Nephron progenitor cell (in vitro differentiated cells): ENCODE results near the gene BSX.

Experiments
- DNase-seq: peaks from one replicate; pipeline ENCODE4 v3.0.0; 2021
- H3K27ac Mint-ChIP-seq: 2 replicates; pipeline ENCODE4 v1.8.0; 2021; ENCODE audit warnings: mild to moderate bottlenecking, moderate library complexity, mixed read lengths
- H3K27me3 Mint-ChIP-seq: 2 replicates; pipeline ENCODE4 v1.8.0; 2021; ENCODE audit warnings: mild to moderate bottlenecking, low read depth, mixed read lengths; ENCODE audit not compliant: poor library complexity
- H3K36me3 Mint-ChIP-seq: 2 replicates; pipeline ENCODE4 v1.8.0; 2021; ENCODE audit warnings: low read depth, mixed read lengths
- H3K4me1 Mint-ChIP-seq: 2 replicates; pipeline ENCODE4 v1.8.0; 2021; ENCODE audit warnings: mixed read lengths
- H3K4me3 Mint-ChIP-seq: 2 replicates; pipeline ENCODE4 v1.8.0; 2021; ENCODE audit warnings: mild to moderate bottlenecking, moderate library complexity, mixed read lengths
- H3K9me3 Mint-ChIP-seq: 2 replicates; pipeline ENCODE4 v1.8.0; 2021; ENCODE audit warnings: mild to moderate bottlenecking, moderate library complexity, mixed read lengths
- TF ChIP-seq, protein P1 (sequence below): fragments of 200-600 bp; sonication (generic); IDR thresholded peaks from 2 replicates; pipeline ENCODE4 v1.5.0; 2021; ENCODE audit warnings: antibody characterized with exemption

Gene BSX

DNA sequence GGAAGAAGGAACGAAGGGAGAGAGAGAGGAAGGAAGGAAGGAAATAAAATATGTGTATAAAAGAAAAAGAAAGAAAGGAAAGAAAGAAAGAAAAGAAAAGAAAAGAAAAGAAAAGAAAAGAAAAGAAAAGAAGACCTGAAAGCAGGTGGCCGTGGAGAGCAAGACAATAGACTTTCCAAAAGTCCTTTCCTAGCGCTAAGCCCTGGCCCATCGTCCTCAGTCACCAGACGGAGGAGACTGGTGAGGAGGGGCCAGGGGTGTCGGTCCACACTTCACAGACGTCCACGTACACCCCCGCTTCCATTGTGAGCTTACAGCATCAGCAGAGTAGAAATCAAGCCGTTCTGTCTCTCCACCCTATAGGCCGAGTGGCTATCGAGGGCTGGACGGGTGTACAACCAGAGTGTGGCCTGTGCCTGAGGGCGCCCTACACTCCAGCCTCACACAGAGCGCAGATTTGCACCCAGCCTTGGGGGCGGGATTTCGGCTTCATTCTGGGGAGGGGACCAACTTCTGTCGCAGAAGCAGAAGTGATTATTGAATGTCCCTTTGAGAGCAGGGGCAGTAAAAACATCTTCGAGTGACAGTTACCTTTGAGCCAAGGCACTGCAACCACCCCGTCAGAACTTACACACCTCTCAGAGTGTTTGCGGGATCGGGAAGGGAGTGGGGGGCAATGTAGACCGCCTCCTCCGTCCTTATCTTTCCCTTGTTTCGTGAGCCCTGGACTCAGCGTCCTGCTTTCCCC, 2.0 kb upstream of the BSX start:
- Mint-ChIP-seq H3K27me3 (peaks cover 99% of the 10 kb centered on the region), H3K4me1 (peaks cover 9% of the 10 kb centered on the region), H3K9me3 (no peaks in the 10 kb centered on the region), H3K36me3 (no peaks in the 10 kb centered on the region), H3K4me3 (peak overlapping the region; percentile 85), H3K27ac (no peak overlapping the region)
- TF ChIP-seq, protein P1, sequence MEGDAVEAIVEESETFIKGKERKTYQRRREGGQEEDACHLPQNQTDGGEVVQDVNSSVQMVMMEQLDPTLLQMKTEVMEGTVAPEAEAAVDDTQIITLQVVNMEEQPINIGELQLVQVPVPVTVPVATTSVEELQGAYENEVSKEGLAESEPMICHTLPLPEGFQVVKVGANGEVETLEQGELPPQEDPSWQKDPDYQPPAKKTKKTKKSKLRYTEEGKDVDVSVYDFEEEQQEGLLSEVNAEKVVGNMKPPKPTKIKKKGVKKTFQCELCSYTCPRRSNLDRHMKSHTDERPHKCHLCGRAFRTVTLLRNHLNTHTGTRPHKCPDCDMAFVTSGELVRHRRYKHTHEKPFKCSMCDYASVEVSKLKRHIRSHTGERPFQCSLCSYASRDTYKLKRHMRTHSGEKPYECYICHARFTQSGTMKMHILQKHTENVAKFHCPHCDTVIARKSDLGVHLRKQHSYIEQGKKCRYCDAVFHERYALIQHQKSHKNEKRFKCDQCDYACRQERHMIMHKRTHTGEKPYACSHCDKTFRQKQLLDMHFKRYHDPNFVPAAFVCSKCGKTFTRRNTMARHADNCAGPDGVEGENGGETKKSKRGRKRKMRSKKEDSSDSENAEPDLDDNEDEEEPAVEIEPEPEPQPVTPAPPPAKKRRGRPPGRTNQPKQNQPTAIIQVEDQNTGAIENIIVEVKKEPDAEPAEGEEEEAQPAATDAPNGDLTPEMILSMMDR, result no peak
- DNase-seq, result no peak

GRCh38 chr11:122979815-122980595, 1.6 kb downstream of the BSX start:
- Mint-ChIP-seq H3K27ac (no peak overlapping the region), H3K4me3 (no peak overlapping the region), H3K27me3 (peaks cover 100% of the 10 kb centered on the region), H3K4me1 (peaks cover 29% of the 10 kb centered on the region), H3K36me3 (no peaks in the 10 kb centered on the region), H3K9me3 (peaks cover 6% of the 10 kb centered on the region)
- TF ChIP-seq, protein P1, result no peak
- no peak for DNase-seq

DNA sequence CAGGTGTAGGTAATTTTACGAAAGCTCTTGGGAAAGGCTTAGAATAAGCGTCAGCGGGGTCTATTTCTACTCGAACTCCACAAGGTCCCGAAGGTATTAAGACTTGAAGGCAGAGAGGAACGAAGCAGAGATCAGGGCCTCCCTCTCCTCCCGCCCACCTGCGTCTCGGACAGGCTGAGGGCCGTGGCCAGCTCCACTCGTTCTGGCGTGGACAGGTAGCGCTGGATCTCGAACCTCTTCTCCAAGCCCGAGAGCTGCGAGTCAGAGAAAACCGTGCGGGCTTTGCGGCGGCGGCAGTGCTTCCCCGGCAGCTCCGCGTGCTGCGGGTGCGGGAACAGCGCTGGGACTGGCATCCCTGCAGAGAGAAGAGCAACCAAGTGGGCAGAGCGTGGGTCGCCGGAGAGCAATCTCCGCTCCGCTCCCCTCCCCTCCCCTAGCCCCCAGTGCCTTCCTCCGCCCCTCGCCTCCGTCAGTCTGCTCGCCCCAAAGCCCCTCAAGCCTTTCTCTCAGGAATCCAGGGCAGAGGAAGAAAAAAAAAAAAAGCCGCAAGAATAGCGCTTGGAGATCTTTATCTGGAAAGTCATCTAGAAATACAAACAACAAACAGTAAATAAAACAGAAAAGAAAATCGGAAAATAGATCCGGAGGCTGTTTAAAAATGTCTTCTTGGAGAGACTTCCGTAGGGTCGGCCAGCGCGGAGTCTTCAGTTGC, 2.4 kb downstream of the BSX start:
- H3K27me3 Mint-ChIP-seq, result peaks cover 100% of the 10 kb centered on the region
- H3K36me3 Mint-ChIP-seq, result no peaks in the 10 kb centered on the region
- H3K9me3 Mint-ChIP-seq, result peaks cover 6% of the 10 kb centered on the region
- peak overlapping the region; percentile 24 for H3K4me3 Mint-ChIP-seq
- H3K4me1 Mint-ChIP-seq, result peaks cover 29% of the 10 kb centered on the region
- TF ChIP-seq, protein P1, result no peak
- H3K27ac Mint-ChIP-seq, result no peak overlapping the region
- peak; percentile 22 for DNase-seq

DNA sequence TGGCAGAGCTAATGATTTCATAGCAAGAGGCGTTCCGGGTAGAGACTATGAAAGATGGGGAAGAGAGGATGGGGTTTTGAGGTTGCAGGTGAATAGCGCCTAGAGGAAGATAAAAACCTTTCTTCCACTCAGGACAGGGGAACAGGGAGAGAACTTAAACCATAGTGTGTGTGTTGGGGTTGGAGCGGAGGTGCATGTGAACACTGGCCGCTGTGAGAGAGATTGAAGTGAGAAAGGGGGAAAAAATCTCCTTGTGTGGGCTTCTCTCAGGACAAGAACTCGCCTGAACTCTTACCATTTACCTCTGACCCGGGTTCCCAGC, 3.4 kb downstream of the BSX start:
- Mint-ChIP-seq H3K27ac (no peak overlapping the region), H3K4me1 (peaks cover 29% of the 10 kb centered on the region), H3K9me3 (peaks cover 6% of the 10 kb centered on the region), H3K36me3 (no peaks in the 10 kb centered on the region), H3K27me3 (peaks cover 100% of the 10 kb centered on the region), H3K4me3 (no peak overlapping the region)
- DNase-seq, result no peak
- TF ChIP-seq, protein P1, result no peak

GRCh38 chr11:122977470-122978298, 4.0 kb downstream of the BSX start:
- peak; percentile 59 for DNase-seq
- peak overlapping the region; percentile 81 for H3K4me3 Mint-ChIP-seq
- TF ChIP-seq, protein P1, result no peak
- peaks cover 6% of the 10 kb centered on the region for H3K9me3 Mint-ChIP-seq
- no peaks in the 10 kb centered on the region for H3K36me3 Mint-ChIP-seq
- H3K4me1 Mint-ChIP-seq, result peaks cover 29% of the 10 kb centered on the region
- peaks cover 100% of the 10 kb centered on the region for H3K27me3 Mint-ChIP-seq
- H3K27ac Mint-ChIP-seq, result no peak overlapping the region
